T-helper 1 cell treated with Interleukin-12 subunit alpha and Interleukin-12 subunit beta and Interleukin-4 antibody, amounts not matched to agents 30 μg/mL and 1 μg/mL, for 36 hours (primary cell): ENCODE data around the gene ZNF335.
A peak's percentile ranks its signal among the peaks of the same experiment; 100 is the strongest.
"Not testable (repeated sequence)": the region's sequence is repeated elsewhere in the genome, so short reads cannot be mapped to it uniquely, and the experiment has no call there.

ENCODE experiments used
- H3K27ac Mint-ChIP-seq: one replicate; pipeline ENCODE4 v1.8.0; 2021; ENCODE audit warnings: mild to moderate bottlenecking, mixed read lengths
- H3K27me3 Mint-ChIP-seq: one replicate; pipeline ENCODE4 v1.8.0; 2021; ENCODE audit warnings: low read depth, mixed read lengths
- H3K36me3 Mint-ChIP-seq: one replicate; pipeline ENCODE4 v1.8.0; 2021; ENCODE audit warnings: low read depth, mixed read lengths
- H3K4me1 Mint-ChIP-seq: one replicate; pipeline ENCODE4 v1.8.0; 2021; ENCODE audit warnings: low read depth, mixed read lengths
- H3K4me3 Mint-ChIP-seq: one replicate; pipeline ENCODE4 v1.8.0; 2021; ENCODE audit warnings: mild to moderate bottlenecking, moderate library complexity, mixed read lengths
- H3K9me3 Mint-ChIP-seq: one replicate; pipeline ENCODE4 v1.8.0; 2021; ENCODE audit warnings: mixed read lengths

The ZNF335 gene

GRCh38 chr20:46009816-46010215 lies 37.8 kb upstream of the ZNF335 start:
- H3K9me3 Mint-ChIP-seq = no peaks in the 10 kb centered on the region
- peaks cover 7% of the 10 kb centered on the region for H3K36me3 Mint-ChIP-seq
- no peak overlapping the region for H3K4me3 Mint-ChIP-seq
- H3K4me1 Mint-ChIP-seq = peaks cover 69% of the 10 kb centered on the region
- H3K27ac Mint-ChIP-seq = no peak overlapping the region
- peaks cover 56% of the 10 kb centered on the region for H3K27me3 Mint-ChIP-seq

- peak overlapping the region; percentile 11 for H3K4me3 Mint-ChIP-seq
- no peaks in the 10 kb centered on the region for H3K9me3 Mint-ChIP-seq
- peak overlapping the region; percentile 37 for H3K27ac Mint-ChIP-seq
- H3K27me3 Mint-ChIP-seq = peaks cover 44% of the 10 kb centered on the region
- peaks cover 7% of the 10 kb centered on the region for H3K36me3 Mint-ChIP-seq
- H3K4me1 Mint-ChIP-seq = peaks cover 73% of the 10 kb centered on the region
Observed at GRCh38 chr20:46007671-46008070, 35.7 kb upstream of the ZNF335 start.

GRCh38 chr20:46006964-46007363 lies 35.0 kb upstream of the ZNF335 start:
- peaks cover 6% of the 10 kb centered on the region for H3K36me3 Mint-ChIP-seq
- peaks cover 70% of the 10 kb centered on the region for H3K4me1 Mint-ChIP-seq
- H3K9me3 Mint-ChIP-seq = no peaks in the 10 kb centered on the region
- H3K4me3 Mint-ChIP-seq = no peak overlapping the region
- H3K27ac Mint-ChIP-seq = no peak overlapping the region
- H3K27me3 Mint-ChIP-seq = peaks cover 37% of the 10 kb centered on the region

GRCh38 chr20:46006022-46006705 lies 34.2 kb upstream of the ZNF335 start:
- H3K4me3 Mint-ChIP-seq = peak overlapping the region; percentile 61

GRCh38 chr20:46004889-46005473 lies 33.0 kb upstream of the ZNF335 start:
- Mint-ChIP-seq H3K9me3 (no peaks in the 10 kb centered on the region), H3K36me3 (no peaks in the 10 kb centered on the region), H3K27ac (peak overlapping the region; percentile 78), H3K4me3 (peak overlapping the region; percentile 43), H3K4me1 (peaks cover 65% of the 10 kb centered on the region), H3K27me3 (peaks cover 18% of the 10 kb centered on the region)

More at GRCh38 chr20:46006022-46006705, 34.2 kb upstream of the ZNF335 start:
- Mint-ChIP-seq H3K27ac (no peak overlapping the region), H3K9me3 (no peaks in the 10 kb centered on the region), H3K4me1 (peaks cover 64% of the 10 kb centered on the region), H3K27me3 (peaks cover 29% of the 10 kb centered on the region), H3K36me3 (no peaks in the 10 kb centered on the region)

GRCh38 chr20:46004187-46004586 lies 32.2 kb upstream of the ZNF335 start:
- Mint-ChIP-seq H3K36me3 (no peaks in the 10 kb centered on the region), H3K27me3 (peaks cover 11% of the 10 kb centered on the region), H3K4me3 (peak overlapping the region; percentile 43), H3K27ac (peak overlapping the region; percentile 78), H3K4me1 (peaks cover 62% of the 10 kb centered on the region), H3K9me3 (no peaks in the 10 kb centered on the region)

- Mint-ChIP-seq H3K27me3 (peaks cover 4% of the 10 kb centered on the region), H3K27ac (no peak overlapping the region), H3K4me1 (peaks cover 64% of the 10 kb centered on the region), H3K36me3 (peaks cover 3% of the 10 kb centered on the region), H3K4me3 (no peak overlapping the region), H3K9me3 (no peaks in the 10 kb centered on the region)
Observed at GRCh38 chr20:46002008-46002407, 30.0 kb upstream of the ZNF335 start.

- peaks cover 65% of the 10 kb centered on the region for H3K4me1 Mint-ChIP-seq
- H3K36me3 Mint-ChIP-seq = peaks cover 5% of the 10 kb centered on the region
- H3K4me3 Mint-ChIP-seq = no peak overlapping the region
- H3K9me3 Mint-ChIP-seq = no peaks in the 10 kb centered on the region
- H3K27ac Mint-ChIP-seq = no peak overlapping the region
- H3K27me3 Mint-ChIP-seq = peaks cover 4% of the 10 kb centered on the region
Observed at GRCh38 chr20:46001498-46001897, 29.5 kb upstream of the ZNF335 start.

GRCh38 chr20:46000262-46000996 lies 28.4 kb upstream of the ZNF335 start:
- Mint-ChIP-seq H3K4me1 (peaks cover 57% of the 10 kb centered on the region), H3K27ac (no peak overlapping the region), H3K4me3 (no peak overlapping the region), H3K9me3 (no peaks in the 10 kb centered on the region), H3K36me3 (peaks cover 5% of the 10 kb centered on the region), H3K27me3 (peaks cover 9% of the 10 kb centered on the region)

- H3K27ac Mint-ChIP-seq = no peak overlapping the region
Observed at GRCh38 chr20:45999557-46000261, 27.7 kb upstream of the ZNF335 start.

GRCh38 chr20:45998761-45999160 lies 26.8 kb upstream of the ZNF335 start:
- Mint-ChIP-seq H3K4me3 (peak overlapping the region; percentile 21), H3K27ac (peak overlapping the region; percentile 49), H3K36me3 (peaks cover 5% of the 10 kb centered on the region), H3K9me3 (no peaks in the 10 kb centered on the region), H3K27me3 (peaks cover 15% of the 10 kb centered on the region), H3K4me1 (peaks cover 49% of the 10 kb centered on the region)

More at GRCh38 chr20:45999557-46000261, 27.7 kb upstream of the ZNF335 start:
- peaks cover 54% of the 10 kb centered on the region for H3K4me1 Mint-ChIP-seq
- H3K9me3 Mint-ChIP-seq = no peaks in the 10 kb centered on the region
- H3K36me3 Mint-ChIP-seq = peaks cover 5% of the 10 kb centered on the region
- peaks cover 14% of the 10 kb centered on the region for H3K27me3 Mint-ChIP-seq
- H3K4me3 Mint-ChIP-seq = no peak overlapping the region

- peaks cover 15% of the 10 kb centered on the region for H3K27me3 Mint-ChIP-seq
- peaks cover 5% of the 10 kb centered on the region for H3K36me3 Mint-ChIP-seq
- H3K27ac Mint-ChIP-seq = peak overlapping the region; percentile 49
- H3K4me1 Mint-ChIP-seq = peaks cover 47% of the 10 kb centered on the region
- peak overlapping the region; percentile 24 for H3K4me3 Mint-ChIP-seq
- no peaks in the 10 kb centered on the region for H3K9me3 Mint-ChIP-seq
Observed at GRCh38 chr20:45998337-45998736, 26.3 kb upstream of the ZNF335 start.

- H3K4me3 Mint-ChIP-seq = no peak overlapping the region
- H3K27me3 Mint-ChIP-seq = peaks cover 15% of the 10 kb centered on the region
- H3K4me1 Mint-ChIP-seq = peaks cover 45% of the 10 kb centered on the region
- H3K9me3 Mint-ChIP-seq = no peaks in the 10 kb centered on the region
- peak overlapping the region; percentile 15 for H3K27ac Mint-ChIP-seq
- peaks cover 5% of the 10 kb centered on the region for H3K36me3 Mint-ChIP-seq
Observed at GRCh38 chr20:45997187-45997586, 25.2 kb upstream of the ZNF335 start.

- Mint-ChIP-seq H3K27me3 (peaks cover 15% of the 10 kb centered on the region), H3K27ac (peak overlapping the region; percentile 29), H3K4me1 (peaks cover 41% of the 10 kb centered on the region)
- H3K9me3 Mint-ChIP-seq, H3K36me3 Mint-ChIP-seq, H3K4me3 Mint-ChIP-seq: not testable (repeated sequence)
Observed at GRCh38 chr20:45995495-45996097, 23.6 kb upstream of the ZNF335 start.
